SK-N-SH treated with all-trans-retinoic acid at 6 μM for 48 hours (cell line): ENCODE measurements around the gene BEGAIN.

Experiments
- ATAC-seq: fragments of 200-7000 bp; cut with Tn5 transposase; 3 replicates; pipeline ENCODE4 v1.9.1; 2020; ENCODE audit warnings: mild to moderate bottlenecking, moderate library complexity
- ARNTL ChIP-seq: fragments of 450-650 bp; formaldehyde crosslinking; IDR thresholded peaks from 2 replicates; pipeline ENCODE4 v1.5.0; 2020; ENCODE audit warnings: low read depth, mild to moderate bottlenecking, moderate library complexity, borderline replicate concordance
- BACH2 ChIP-seq: fragments of 250-450 bp; sonication (Bioruptor Pico); IDR thresholded peaks from 2 replicates; pipeline ENCODE4 v1.9.0; 2021; ENCODE audit warnings: mild to moderate bottlenecking, borderline replicate concordance
- CREB5 ChIP-seq: fragments of 250-450 bp; sonication (Bioruptor Pico); IDR thresholded peaks from 2 replicates; pipeline ENCODE4 v1.5.1; 2020; ENCODE audit warnings: low read depth, mild to moderate bottlenecking, moderate library complexity
- CSDC2 ChIP-seq: fragments of 250-450 bp; sonication (Bioruptor Pico); IDR thresholded peaks from 2 replicates; pipeline ENCODE4 v1.5.0; 2020; ENCODE audit warnings: mild to moderate bottlenecking, moderate library complexity
- CSRNP3 ChIP-seq: fragments of 250-450 bp; sonication (Bioruptor Pico); IDR thresholded peaks from 2 replicates; pipeline ENCODE4 v1.5.1; 2021; ENCODE audit warnings: mild to moderate bottlenecking, moderate library complexity
- ESRRG ChIP-seq: fragments of 250-450 bp; sonication (Bioruptor Pico); IDR thresholded peaks from 2 replicates; pipeline ENCODE4 v1.6.1; 2021; ENCODE audit warnings: mild to moderate bottlenecking
- GLIS3 ChIP-seq: fragments of 250-450 bp; sonication (Bioruptor Pico); IDR thresholded peaks from 2 replicates; pipeline ENCODE4 v1.5.0; 2020; ENCODE audit warnings: mild to moderate bottlenecking, moderate library complexity
- ISL1 ChIP-seq: fragments of 250-450 bp; sonication (Bioruptor Pico); IDR thresholded peaks from 2 replicates; pipeline ENCODE4 v2.1.2; 2022; ENCODE audit warnings: mild to moderate bottlenecking, moderate library complexity
- OSR1 ChIP-seq: fragments of 250-450 bp; sonication (Bioruptor Pico); IDR thresholded peaks from 2 replicates; pipeline ENCODE4 v1.8.0; 2022; ENCODE audit warnings: moderate library complexity, mild to moderate bottlenecking, inconsistent platforms
- POU6F1 ChIP-seq: fragments of 250-450 bp; sonication (Bioruptor Pico); IDR thresholded peaks from 2 replicates; pipeline ENCODE4 v1.8.0; 2021; ENCODE audit warnings: low read depth, mild to moderate bottlenecking, moderate library complexity, borderline replicate concordance
- RARB ChIP-seq: fragments of 250-450 bp; sonication (Bioruptor Pico); IDR thresholded peaks from 2 replicates; pipeline ENCODE4 v1.8.0; 2021; ENCODE audit warnings: mild to moderate bottlenecking, moderate library complexity
- TOX ChIP-seq: fragments of 250-450 bp; sonication (Bioruptor Pico); IDR thresholded peaks from 2 replicates; pipeline ENCODE4 v1.8.0; 2021; ENCODE audit warnings: mild to moderate bottlenecking, moderate library complexity, borderline replicate concordance
- TSHZ2 ChIP-seq: fragments of 250-450 bp; sonication (Bioruptor Pico); IDR thresholded peaks from 2 replicates; pipeline ENCODE4 v1.5.0; 2020; ENCODE audit warnings: mild to moderate bottlenecking, moderate library complexity
- ZFP3 ChIP-seq: fragments of 250-450 bp; sonication (Bioruptor Pico); IDR thresholded peaks from 2 replicates; pipeline ENCODE4 v1.5.0; 2020; ENCODE audit warnings: mild to moderate bottlenecking, moderate library complexity
- ZFP30 ChIP-seq: fragments of 450-650 bp; formaldehyde crosslinking; IDR thresholded peaks from 2 replicates; pipeline ENCODE4 v1.5.0; 2022; ENCODE audit warnings: mild to moderate bottlenecking, moderate library complexity
- ZNF565 ChIP-seq: fragments of 450-650 bp; formaldehyde crosslinking; conservative IDR thresholded peaks from 2 replicates; pipeline ENCODE4 v1.5.0; 2020; ENCODE audit warnings: low read depth, mild to moderate bottlenecking, moderate library complexity
- ZNF70 ChIP-seq: fragments of 450-650 bp; formaldehyde crosslinking; IDR thresholded peaks from 2 replicates; pipeline ENCODE4 v1.5.0; 2020; ENCODE audit warnings: mild to moderate bottlenecking, moderate library complexity
- ZNF8 ChIP-seq: fragments of 450-650 bp; formaldehyde crosslinking; IDR thresholded peaks from 2 replicates; pipeline ENCODE4 v1.5.0; 2020; ENCODE audit warnings: mild to moderate bottlenecking, moderate library complexity

Gene BEGAIN

GRCh38 chr14:100530270-100531072, 56.7 kb downstream of the BEGAIN start (continued):
- TF ChIP-seq POU6F1 (CRISPR knock-in tag): no peak

- TF ChIP-seq ISL1 (CRISPR knock-in tag): no peak
- TF ChIP-seq CSRNP3: no peak
- no peak for TF ChIP-seq ZFP30 (CRISPR knock-in tag)
- ATAC-seq: no peak
Observed at GRCh38 chr14:100529561-100530031, 57.6 kb downstream of the BEGAIN start.

GRCh38 chr14:100528962-100529560, 58.2 kb downstream of the BEGAIN start:
- no peak for TF ChIP-seq ARNTL (CRISPR knock-in tag)
- no peak for TF ChIP-seq GLIS3 (CRISPR knock-in tag)
- TF ChIP-seq ESRRG (CRISPR knock-in tag): no peak
- TF ChIP-seq TOX (CRISPR knock-in tag): no peak
- TF ChIP-seq CREB5 (CRISPR knock-in tag): no peak
- TF ChIP-seq CSDC2 (CRISPR knock-in tag): no peak
- no peak for TF ChIP-seq OSR1 (CRISPR knock-in tag)
- no peak for TF ChIP-seq ZNF8 (CRISPR knock-in tag)
- no peak for TF ChIP-seq BACH2 (CRISPR knock-in tag)
- no peak for TF ChIP-seq CSRNP3
- no peak for TF ChIP-seq ZNF565
- no peak for TF ChIP-seq POU6F1 (CRISPR knock-in tag)
- TF ChIP-seq ISL1 (CRISPR knock-in tag): no peak
- TF ChIP-seq RARB (CRISPR knock-in tag): no peak
- TF ChIP-seq ZNF70 (CRISPR knock-in tag): no peak
- TF ChIP-seq ZFP3 (CRISPR knock-in tag): no peak
- TF ChIP-seq TSHZ2 (CRISPR knock-in tag): no peak
- ATAC-seq: no peak
